ENCODE data around the gene ANO10.

The ANO10 gene

GRCh38 chr3:43649365-43649968, 27.7 kb upstream of the ANO10 start:
- TF ChIP-seq CTCF (IDR thresholded peaks at IDR 0.05; ENCODE audit: borderline replicate concordance, control extremely low read depth, extremely low read depth, insufficient read depth, missing control alignments): no peak
- in situ Hi-C loops (cut with MboI; ENCODE audit: low sequenced_read_pairs, unreplicated experiment): no loop called here
- DNase-seq (ENCODE audit: low spot score): no peak

GRCh38 chr3:43648957-43649356, 27.1 kb upstream of the ANO10 start:
- no peak for DNase-seq (ENCODE audit: low spot score)
- in situ Hi-C loops (cut with MboI; ENCODE audit: low sequenced_read_pairs, unreplicated experiment): no loop called here
- TF ChIP-seq CTCF (IDR thresholded peaks at IDR 0.05; ENCODE audit: borderline replicate concordance, control extremely low read depth, extremely low read depth, insufficient read depth, missing control alignments): no peak

- in situ Hi-C loops (cut with MboI; ENCODE audit: low sequenced_read_pairs, unreplicated experiment): no loop called here
- no peak for TF ChIP-seq CTCF (IDR thresholded peaks at IDR 0.05; ENCODE audit: borderline replicate concordance, control extremely low read depth, extremely low read depth, insufficient read depth, missing control alignments)
- DNase-seq (ENCODE audit: low spot score): no peak
Observed at GRCh38 chr3:43647331-43648166, 25.7 kb upstream of the ANO10 start.

- no peak for TF ChIP-seq CTCF (IDR thresholded peaks at IDR 0.05; ENCODE audit: borderline replicate concordance, control extremely low read depth, extremely low read depth, insufficient read depth, missing control alignments)
- in situ Hi-C loops (cut with MboI; ENCODE audit: low sequenced_read_pairs, unreplicated experiment): no loop called here
- no peak for DNase-seq (ENCODE audit: low spot score)
Observed at GRCh38 chr3:43644443-43644842, 22.6 kb upstream of the ANO10 start.

- no peak for DNase-seq (ENCODE audit: low spot score)
- TF ChIP-seq CTCF (IDR thresholded peaks at IDR 0.05; ENCODE audit: borderline replicate concordance, control extremely low read depth, extremely low read depth, insufficient read depth, missing control alignments): no peak
- in situ Hi-C loops (cut with MboI; ENCODE audit: low sequenced_read_pairs, unreplicated experiment): no loop called here
Observed at GRCh38 chr3:43641306-43642114, 19.7 kb upstream of the ANO10 start.

GRCh38 chr3:43640681-43641080, 18.9 kb upstream of the ANO10 start:
- DNase-seq (ENCODE audit: low spot score): no peak
- in situ Hi-C loops (cut with MboI; ENCODE audit: low sequenced_read_pairs, unreplicated experiment): no loop called here
- TF ChIP-seq CTCF (IDR thresholded peaks at IDR 0.05; ENCODE audit: borderline replicate concordance, control extremely low read depth, extremely low read depth, insufficient read depth, missing control alignments): no peak
